ENCODE measurements around the gene HAO1.
"Not testable (repeated sequence)": the region's sequence is repeated elsewhere in the genome, so short reads cannot be mapped to it uniquely, and the experiment has no call there.

Gene HAO1

DNA sequence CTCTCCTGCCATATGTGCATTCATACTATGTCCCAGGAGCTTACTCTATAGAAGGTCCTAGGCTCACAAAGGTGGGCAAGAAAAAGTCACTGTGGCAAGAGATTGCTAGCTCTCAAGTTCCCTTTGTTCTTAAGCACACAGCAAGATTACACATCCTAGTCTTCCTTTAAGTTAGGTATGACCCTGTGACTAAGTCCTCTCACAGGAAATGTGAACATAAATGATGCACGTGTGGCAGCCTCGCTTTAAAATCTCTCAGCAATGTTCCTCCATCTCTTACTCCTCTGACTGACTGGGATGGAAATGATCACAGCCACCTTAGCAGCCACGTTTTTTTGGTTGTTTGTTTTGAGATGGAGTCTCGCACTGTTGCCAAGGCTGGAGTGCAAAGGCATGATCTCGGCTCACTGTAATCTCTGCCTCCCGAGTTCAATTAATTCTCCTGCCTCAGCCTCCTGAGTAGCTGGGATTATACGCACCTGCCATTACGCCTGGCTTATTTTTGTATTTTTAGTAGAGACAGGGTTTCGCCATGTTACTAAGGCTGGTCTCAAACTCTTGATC lies 35.7 kb upstream of the HAO1 start:
- TF ChIP-seq, protein P1, sequence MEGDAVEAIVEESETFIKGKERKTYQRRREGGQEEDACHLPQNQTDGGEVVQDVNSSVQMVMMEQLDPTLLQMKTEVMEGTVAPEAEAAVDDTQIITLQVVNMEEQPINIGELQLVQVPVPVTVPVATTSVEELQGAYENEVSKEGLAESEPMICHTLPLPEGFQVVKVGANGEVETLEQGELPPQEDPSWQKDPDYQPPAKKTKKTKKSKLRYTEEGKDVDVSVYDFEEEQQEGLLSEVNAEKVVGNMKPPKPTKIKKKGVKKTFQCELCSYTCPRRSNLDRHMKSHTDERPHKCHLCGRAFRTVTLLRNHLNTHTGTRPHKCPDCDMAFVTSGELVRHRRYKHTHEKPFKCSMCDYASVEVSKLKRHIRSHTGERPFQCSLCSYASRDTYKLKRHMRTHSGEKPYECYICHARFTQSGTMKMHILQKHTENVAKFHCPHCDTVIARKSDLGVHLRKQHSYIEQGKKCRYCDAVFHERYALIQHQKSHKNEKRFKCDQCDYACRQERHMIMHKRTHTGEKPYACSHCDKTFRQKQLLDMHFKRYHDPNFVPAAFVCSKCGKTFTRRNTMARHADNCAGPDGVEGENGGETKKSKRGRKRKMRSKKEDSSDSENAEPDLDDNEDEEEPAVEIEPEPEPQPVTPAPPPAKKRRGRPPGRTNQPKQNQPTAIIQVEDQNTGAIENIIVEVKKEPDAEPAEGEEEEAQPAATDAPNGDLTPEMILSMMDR (IDR thresholded peaks at IDR 0.05; ENCODE audit: low read depth, low read length, missing control alignments) = no peak
- no peak overlapping the region for H3K4me3 ChIP-seq (replicated peaks; ENCODE audit: low read depth, low read length)
- DNase-seq (ENCODE audit: extremely low read depth, low read depth) = no peak

DNA sequence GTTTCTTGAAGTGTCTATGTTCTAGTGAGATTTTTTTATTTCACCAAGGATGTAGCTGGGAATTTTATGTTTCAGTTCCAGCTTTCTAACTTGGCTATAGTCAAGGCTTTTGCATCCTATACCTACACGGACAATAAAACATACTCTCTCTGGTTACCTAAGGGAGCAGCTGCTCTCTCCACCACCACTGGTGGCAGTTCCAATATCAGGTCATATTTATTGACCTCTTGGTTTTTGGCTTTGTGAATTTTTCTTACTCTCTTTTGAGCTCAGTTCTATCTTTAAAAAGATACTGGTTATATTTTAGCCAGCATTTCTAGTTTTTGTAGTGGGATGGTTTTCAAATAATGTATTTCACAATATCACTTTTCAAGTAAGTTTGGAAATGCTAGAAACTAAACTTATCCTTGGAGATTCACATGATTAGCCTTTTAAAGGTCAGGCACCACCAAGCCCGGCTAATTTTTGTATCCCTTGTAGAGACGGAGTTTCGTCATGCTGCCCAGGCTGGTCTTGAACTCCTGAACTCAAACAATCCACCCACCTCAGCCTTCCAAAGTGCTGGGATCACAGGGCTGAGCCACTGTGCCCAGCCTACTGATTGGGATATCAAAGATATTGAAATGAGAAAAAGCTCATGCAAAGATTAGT lies 34.7 kb upstream of the HAO1 start:
- no peak for DNase-seq (ENCODE audit: extremely low read depth, low read depth)
- TF ChIP-seq, protein P1 (IDR thresholded peaks at IDR 0.05; ENCODE audit: low read depth, low read length, missing control alignments) = no peak
- H3K4me3 ChIP-seq (replicated peaks; ENCODE audit: low read depth, low read length) = no peak overlapping the region

DNA sequence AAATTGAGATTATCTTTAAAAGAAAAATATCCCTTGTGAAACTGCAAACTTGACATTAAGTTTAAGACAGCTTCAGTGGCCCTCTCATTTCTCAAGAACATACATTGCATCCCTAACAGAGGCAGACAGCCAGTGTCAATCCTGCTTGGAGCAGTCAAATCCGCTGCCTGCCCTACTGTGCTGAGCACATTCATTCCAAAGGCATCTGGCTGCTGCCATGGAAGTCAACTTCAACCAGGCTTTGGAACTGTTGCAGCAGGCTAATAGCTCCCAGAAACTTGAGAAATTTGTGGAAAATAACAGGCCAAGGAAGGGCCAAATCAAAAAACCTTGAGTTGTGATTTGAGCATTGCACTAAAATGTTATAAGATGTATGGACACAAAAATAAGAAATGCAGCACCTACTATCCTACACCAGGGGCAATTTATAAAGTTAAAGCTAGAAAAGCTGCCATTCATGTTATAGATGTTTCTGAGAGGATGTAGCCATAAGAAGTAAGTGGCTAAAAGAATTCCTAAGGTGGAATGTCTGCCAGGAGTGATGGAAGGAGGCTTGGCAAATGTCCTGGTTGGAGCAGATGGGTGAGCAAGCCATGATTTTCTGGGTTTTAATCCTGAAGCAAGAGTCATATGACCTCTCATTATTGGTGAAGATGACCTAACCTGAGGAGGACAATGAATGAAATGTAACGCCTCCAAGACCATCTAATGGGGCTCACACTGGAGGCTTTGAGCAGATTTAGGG lies 31.4 kb upstream of the HAO1 start:
- DNase-seq (ENCODE audit: extremely low read depth, low read depth) = no peak
- H3K4me3 ChIP-seq (replicated peaks; ENCODE audit: low read depth, low read length) = no peak overlapping the region
- TF ChIP-seq, protein P1 (IDR thresholded peaks at IDR 0.05; ENCODE audit: low read depth, low read length, missing control alignments) = no peak

DNA sequence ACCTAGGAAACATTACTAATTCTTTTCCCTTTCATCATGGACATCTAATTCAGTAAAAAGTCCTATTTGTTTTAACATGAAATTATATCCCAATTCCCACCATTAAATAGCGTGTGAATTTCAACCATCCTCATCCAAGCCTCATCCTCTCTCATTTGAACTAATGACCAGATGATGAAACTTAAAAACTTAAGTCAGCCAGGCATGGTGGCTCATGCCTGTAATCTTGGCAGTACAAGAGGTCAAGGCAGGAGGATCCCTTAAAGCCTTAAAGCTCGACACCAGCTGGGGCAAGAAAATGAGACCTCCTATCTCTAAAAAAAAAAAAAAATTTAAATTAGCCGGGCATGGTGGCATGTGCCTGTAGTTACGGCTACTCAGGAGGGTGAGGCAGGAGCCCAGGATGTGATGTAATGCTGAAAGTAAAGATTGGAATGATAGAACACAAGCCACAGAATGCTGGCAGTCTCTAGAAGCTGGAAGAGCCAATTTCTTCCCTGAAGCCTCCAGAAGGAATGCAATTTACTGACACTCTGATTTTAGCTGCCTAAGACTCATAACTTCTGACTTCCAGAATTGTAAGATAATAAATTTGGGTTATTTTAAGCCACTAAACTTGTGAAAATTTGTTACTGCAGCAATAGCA lies 27.1 kb upstream of the HAO1 start:
- DNase-seq (ENCODE audit: extremely low read depth, low read depth) = no peak

DNA sequence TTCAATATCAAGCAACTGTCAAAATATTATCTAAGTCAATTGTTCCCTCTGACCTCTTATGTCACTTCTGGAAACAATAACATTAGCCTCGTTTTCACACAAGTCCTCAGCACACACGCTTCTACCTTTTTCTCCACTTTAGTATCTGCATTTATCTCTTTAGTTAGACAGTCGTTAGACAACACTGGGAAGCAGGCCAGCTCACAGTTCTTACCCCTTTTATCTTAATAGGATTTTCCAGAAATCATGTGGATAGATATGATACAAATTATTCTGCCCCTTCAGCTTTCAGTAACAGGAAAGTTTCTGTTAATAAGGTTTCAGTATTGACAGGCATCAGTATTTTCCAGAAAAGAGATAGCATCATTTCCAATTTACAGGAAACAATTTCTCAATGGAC lies 25.9 kb upstream of the HAO1 start:
- TF ChIP-seq, protein P1 (IDR thresholded peaks at IDR 0.05; ENCODE audit: low read depth, low read length, missing control alignments) = no peak
- H3K4me3 ChIP-seq (replicated peaks; ENCODE audit: low read depth, low read length) = no peak overlapping the region
- no peak for DNase-seq (ENCODE audit: extremely low read depth, low read depth)

More for the DNA sequence above, 27.1 kb upstream of the HAO1 start:
- H3K4me3 ChIP-seq (replicated peaks; ENCODE audit: low read depth, low read length) = no peak overlapping the region
- TF ChIP-seq, protein P1 (IDR thresholded peaks at IDR 0.05; ENCODE audit: low read depth, low read length, missing control alignments) = no peak

DNA sequence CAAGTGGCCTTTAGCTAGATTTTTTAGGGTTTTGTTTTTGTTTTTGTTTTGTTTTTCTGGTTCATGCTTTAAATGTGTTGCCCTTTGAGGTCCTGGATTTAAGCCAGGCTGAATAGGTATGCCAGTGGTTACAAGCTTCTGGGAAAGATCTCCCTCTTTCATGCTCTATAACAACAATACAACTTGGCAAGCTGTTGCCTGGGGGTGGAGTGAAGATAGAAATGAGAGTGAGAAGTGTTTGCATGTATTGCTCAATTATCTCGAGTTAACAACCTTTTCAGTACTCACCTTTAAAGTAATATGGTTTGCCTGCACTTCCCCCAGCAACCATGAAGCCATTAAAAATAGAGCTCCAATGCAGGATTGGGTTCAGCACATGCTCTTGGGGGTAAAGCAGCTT lies 19.2 kb upstream of the HAO1 start:
- H3K4me3 ChIP-seq (replicated peaks; ENCODE audit: low read depth, low read length) = no peak overlapping the region
- no peak for DNase-seq (ENCODE audit: extremely low read depth, low read depth)
- TF ChIP-seq, protein P1 (IDR thresholded peaks at IDR 0.05; ENCODE audit: low read depth, low read length, missing control alignments) = no peak

DNA sequence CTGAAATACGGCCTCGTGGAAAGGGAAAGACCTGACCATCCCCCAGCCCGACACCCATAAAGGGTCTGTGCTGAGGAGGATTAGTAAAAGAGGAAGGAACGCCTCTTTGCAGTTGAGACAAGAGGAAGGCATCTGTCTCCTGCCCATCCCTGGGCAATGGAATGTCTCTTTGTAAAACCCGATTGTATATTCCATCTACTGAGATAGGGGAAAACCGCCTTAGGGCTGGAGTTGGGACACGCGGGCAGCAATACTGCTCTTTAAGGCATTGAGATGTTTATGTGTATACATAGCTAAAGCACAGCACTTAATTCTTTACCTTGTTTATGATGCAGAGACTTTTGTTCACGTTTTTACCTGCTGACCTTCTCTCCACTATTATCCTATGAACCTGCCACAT lies 16.3 kb upstream of the HAO1 start:
- DNase-seq (ENCODE audit: extremely low read depth, low read depth); H3K4me3 ChIP-seq (replicated peaks; ENCODE audit: low read depth, low read length): not testable (repeated sequence)

All from HFF-Myc (cell line).